Adrenal gland (tissue), 12 donors: Measurements from ENCODE around the gene ZBTB44. TPM values are rescaled to one million over a fixed set of nuclear protein-coding genes. Genes with fewer than 3 reads are reported as not detected.
"Not testable (repeated sequence)": the region's sequence is repeated elsewhere in the genome, so short reads cannot be mapped to it uniquely, and the experiment has no call there.

ENCODE experiments used
- DNase-seq, 7 donors: peaks; one replicate each; pipeline ENCODE4 v3.0.0-alpha.2; 2019 to 2020
- H3K27ac ChIP-seq, 5 donors: fragments of 200-600 bp; sonication (generic) in 4 of 5; 1 replicate in 3 of 5; 2 replicates in 2 of 5; pipeline versions ENCODE4 v1.5.1 to v1.8.0; 2016 to 2020; ENCODE audit warnings: mild to moderate bottlenecking in 1 of 5
- H3K27me3 ChIP-seq: fragments of 200-600 bp; 2 replicates; pipeline ENCODE4 v1.8.0; 2021
- H3K36me3 ChIP-seq, 2 donors: fragments of 200-600 bp; replicated peaks in 1 of 2; 1 replicate in 1 of 2; 2 replicates in 1 of 2; pipeline versions ENCODE4 v1.5.1 to v1.8.0; 2018 to 2022
- H3K4me1 ChIP-seq, 2 donors: fragments of 200-600 bp; replicated peaks in 1 of 2; 1 replicate in 1 of 2; 2 replicates in 1 of 2; pipeline versions ENCODE4 v1.5.1 to v1.8.0; 2018 to 2021
- H3K4me3 ChIP-seq, 4 donors: fragments of 200-600 bp; sonication (generic) in 3 of 4; one replicate each; pipeline ENCODE4 v1.5.1; 2016 to 2018
- H3K9me3 ChIP-seq, 3 donors: fragments of 200-600 bp; sonication (generic) in 1 of 3; replicated peaks in 1 of 3; 1 replicate in 2 of 3; 2 replicates in 1 of 3; pipeline versions ENCODE4 v1.5.1 to v1.8.0; 2016 to 2021
- POLR2A ChIP-seq, 2 donors: fragments of 450-650 bp; IDR thresholded peaks; one replicate each; pipeline ENCODE4 v1.6.1; 2017; ENCODE audit warnings: antibody characterized with exemption in 2 of 2, mild to moderate bottlenecking in 2 of 2, moderate library complexity in 1 of 2
- WGBS, 4 donors: extraction: QIAGEN DNeasy Blood & Tissue Kit in 2 of 4; methylation state at CpG; one replicate each; pipeline versions ENCODE4 v1.1.5 to v1.1.7; 2013 to 2017; 5-methylcytosine and 5-hydroxymethylcytosine counted together
- intact Hi-C, 2 donors: fragments of 100-400 bp; cut with DNase I; formaldehyde crosslinking; loops; one replicate each; pipeline versions ENCODE4 v1.14.1 to v1.15.0; 2022 to 2023
- polyA plus RNA-seq, 3 donors: library from polyadenylated mRNA; stranded (reverse); fragments of 200-250 nt in 2 of 3; fragments of 350-450 nt in 1 of 3; fragmentation: Illumina TruSeq in 1 of 3; extraction: RNeasy Lipid Tissue Mini Kit (QIAGEN cat#74804) in 1 of 3; gene quantifications; one replicate each; pipeline ENCODE4 v1.2.3, GENCODE V29; 2013 to 2014
- total RNA-seq, 9 donors: library from RNA; depleted of rRNA in 4 of 9; stranded (reverse); fragments of >200 nt in 4 of 9; fragments of 120-200 nt in 1 of 9; fragmentation: NEBNext Ultra II Directional in 1 of 9; extraction: Animal tissue kit (Norgen Biotek cat#: 25700) in 1 of 9; gene quantifications; one replicate each; pipeline versions ENCODE4 v1.1.0 to v1.2.4, GENCODE V29; 2013 to 2023
- TF ChIP-seq, protein P1 (sequence below), 6 experiments: fragments of 450-650 bp in 4 of 6; fragments of 200-600 bp in 2 of 6; sonication (generic) in 1 of 6; IDR thresholded peaks; 1 replicate in 5 of 6; 2 replicates in 1 of 6; pipeline versions ENCODE4 v1.5.1 to v1.8.0; 2016 to 2021; ENCODE audit warnings: antibody characterized with exemption in 6 of 6, mild to moderate bottlenecking in 2 of 6, moderate library complexity in 1 of 6
- donor health status: healthy with polysubstance abuse.
- donor health status: Bipolar disorder and iron deficiency.
- donor health status: DM: yes; HTN: yes; CAD: no.
- donor health status: DM: no; HTN: no; CAD: no.
- donor health status: DM: no; HTN: no; CAD: no.
- donor health status: DM: yes; HTN: yes; CAD: no.

ZBTB44 gene
- total and polyA plus RNA-seq, 12 donors = 10.1 to 94.3 (median 39.6) TPM

DNA sequence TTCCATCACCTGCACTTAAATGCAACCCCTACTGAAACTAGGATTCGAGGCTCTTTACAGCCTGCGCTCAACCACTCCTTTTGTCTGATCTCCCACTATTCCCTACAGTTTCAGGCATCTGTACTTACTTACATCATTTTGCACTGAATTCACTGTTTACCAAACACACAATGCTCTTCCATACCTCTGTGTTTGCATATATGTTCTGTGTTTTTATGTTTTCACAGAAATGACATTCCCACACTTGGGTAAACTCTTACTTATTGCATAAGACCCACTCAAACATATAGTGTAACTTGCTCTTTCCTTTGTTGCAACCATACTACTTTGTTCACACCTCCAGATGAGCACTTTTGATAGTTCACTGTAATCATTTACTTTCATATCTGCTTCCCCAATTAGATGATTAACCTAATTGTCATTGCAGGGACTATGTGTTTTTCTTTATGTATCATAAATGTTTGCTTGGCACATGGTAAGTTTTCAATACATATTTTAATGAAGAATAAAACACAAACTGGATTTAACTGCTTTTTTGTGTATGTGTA is 54.6 kb downstream of the ZBTB44 start:
- Histone ChIP-seq H3K27me3 (no peaks in the 10 kb centered on the region), H3K36me3 (no peaks in the 10 kb centered on the region), H3K4me1 (no peaks in the 10 kb centered on the region), H3K27ac (no peak overlapping the region), H3K4me3 (no peak overlapping the region), H3K9me3 (no peaks in the 10 kb centered on the region)
- intact Hi-C loops = no loop called here
- no peak for DNase-seq
- WGBS, 4 donors = 94 to 97% (median 96%) methylated on average over 2 of the region's 2 CpGs
- no peak for TF ChIP-seq POLR2A (IDR thresholded peaks at IDR 0.05)
- TF ChIP-seq, protein P1, sequence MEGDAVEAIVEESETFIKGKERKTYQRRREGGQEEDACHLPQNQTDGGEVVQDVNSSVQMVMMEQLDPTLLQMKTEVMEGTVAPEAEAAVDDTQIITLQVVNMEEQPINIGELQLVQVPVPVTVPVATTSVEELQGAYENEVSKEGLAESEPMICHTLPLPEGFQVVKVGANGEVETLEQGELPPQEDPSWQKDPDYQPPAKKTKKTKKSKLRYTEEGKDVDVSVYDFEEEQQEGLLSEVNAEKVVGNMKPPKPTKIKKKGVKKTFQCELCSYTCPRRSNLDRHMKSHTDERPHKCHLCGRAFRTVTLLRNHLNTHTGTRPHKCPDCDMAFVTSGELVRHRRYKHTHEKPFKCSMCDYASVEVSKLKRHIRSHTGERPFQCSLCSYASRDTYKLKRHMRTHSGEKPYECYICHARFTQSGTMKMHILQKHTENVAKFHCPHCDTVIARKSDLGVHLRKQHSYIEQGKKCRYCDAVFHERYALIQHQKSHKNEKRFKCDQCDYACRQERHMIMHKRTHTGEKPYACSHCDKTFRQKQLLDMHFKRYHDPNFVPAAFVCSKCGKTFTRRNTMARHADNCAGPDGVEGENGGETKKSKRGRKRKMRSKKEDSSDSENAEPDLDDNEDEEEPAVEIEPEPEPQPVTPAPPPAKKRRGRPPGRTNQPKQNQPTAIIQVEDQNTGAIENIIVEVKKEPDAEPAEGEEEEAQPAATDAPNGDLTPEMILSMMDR (IDR thresholded peaks at IDR 0.05) = no peak

DNA sequence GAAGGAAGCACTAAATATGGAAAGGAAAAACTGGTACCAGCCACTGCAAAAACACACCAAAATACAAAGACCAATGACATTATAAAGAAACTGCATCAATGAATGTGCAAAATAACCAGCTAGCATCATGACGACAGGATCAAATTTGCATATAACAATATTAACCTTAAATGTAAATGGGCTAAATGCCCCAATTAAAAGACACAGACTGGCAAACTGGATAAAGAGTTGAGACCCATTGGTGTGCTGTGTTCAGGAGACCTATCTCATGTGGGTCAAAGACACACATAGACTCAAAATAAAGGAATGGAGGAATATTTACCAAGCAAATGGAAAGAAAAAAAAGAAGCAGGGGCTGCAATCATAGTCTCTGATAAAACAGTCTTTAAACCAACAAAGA is 63.0 kb downstream of the ZBTB44 start:
- H3K27ac ChIP-seq, H3K4me1 ChIP-seq, DNase-seq, H3K36me3 ChIP-seq, H3K9me3 ChIP-seq, intact Hi-C loops, H3K4me3 ChIP-seq, H3K27me3 ChIP-seq: not testable (repeated sequence)
- 89 to 95% (median 93%) methylated on average over 1 of the region's 1 CpG for WGBS, 4 donors

DNA sequence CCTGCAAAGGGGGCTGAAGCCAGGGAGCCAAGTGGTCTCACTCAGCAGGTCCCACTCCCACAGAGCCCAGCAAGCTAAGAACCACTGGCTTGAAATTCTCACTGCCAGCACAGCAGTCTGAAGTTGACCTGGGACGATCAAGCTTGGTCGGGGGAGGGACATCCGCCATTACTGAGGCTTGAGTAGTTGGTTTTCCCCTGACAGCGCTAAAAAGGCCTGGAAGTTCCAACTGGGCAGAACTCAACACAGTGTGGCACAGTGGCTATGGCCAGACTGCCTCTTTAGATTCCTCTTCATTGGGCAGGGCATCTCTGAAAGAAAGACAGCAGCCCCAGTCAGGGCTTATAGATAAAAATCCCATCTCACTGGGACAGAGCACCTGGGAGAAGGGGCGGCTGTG is 64.8 kb downstream of the ZBTB44 start:
- not testable (repeated sequence) for H3K27ac ChIP-seq

DNA sequence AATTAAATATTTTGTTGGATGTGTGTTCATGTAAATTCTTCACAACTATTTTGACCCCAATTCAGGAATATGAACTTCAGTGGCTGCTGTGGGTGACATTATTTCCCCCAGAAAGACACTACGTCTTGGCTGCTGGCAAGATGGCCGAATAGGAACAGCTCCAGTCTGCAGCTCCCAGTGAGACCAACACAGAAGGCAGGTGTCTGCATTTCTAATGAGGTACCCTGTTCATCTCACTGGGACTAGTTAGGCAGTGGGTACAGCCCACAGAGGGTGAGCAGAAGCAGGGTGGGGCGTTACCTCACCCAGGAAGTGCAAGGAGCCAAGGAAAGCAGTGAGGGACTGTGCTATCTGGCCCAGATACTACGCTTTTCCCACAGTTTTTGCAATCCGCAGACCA is 65.3 kb downstream of the ZBTB44 start:
- intact Hi-C loops = no loop called here
- Histone ChIP-seq H3K27me3 (no peaks in the 10 kb centered on the region), H3K36me3 (no peaks in the 10 kb centered on the region), H3K4me3 (no peak overlapping the region), H3K9me3 (no peaks in the 10 kb centered on the region), H3K27ac (no peak overlapping the region), H3K4me1 (peaks cover 9 to 24% of the 10 kb centered on the region in 2 donors)
- 94 to 98% (median 96%) methylated on average over 5 of the region's 5 CpGs for WGBS, 4 donors
- no peak for DNase-seq
- TF ChIP-seq, protein P1 (IDR thresholded peaks at IDR 0.05) = no peak
- no peak for TF ChIP-seq POLR2A (IDR thresholded peaks at IDR 0.05)

More for the DNA sequence above, 64.8 kb downstream of the ZBTB44 start:
- WGBS, 4 donors = 88 to 98% (median 95%) methylated on average over 2 to 5 of the region's 5 CpGs
- H3K27me3 ChIP-seq, H3K36me3 ChIP-seq, H3K9me3 ChIP-seq, intact Hi-C loops, H3K4me3 ChIP-seq, DNase-seq: not testable (repeated sequence)
- H3K4me1 ChIP-seq = peaks cover 9 to 24% of the 10 kb centered on the region in 2 donors

DNA sequence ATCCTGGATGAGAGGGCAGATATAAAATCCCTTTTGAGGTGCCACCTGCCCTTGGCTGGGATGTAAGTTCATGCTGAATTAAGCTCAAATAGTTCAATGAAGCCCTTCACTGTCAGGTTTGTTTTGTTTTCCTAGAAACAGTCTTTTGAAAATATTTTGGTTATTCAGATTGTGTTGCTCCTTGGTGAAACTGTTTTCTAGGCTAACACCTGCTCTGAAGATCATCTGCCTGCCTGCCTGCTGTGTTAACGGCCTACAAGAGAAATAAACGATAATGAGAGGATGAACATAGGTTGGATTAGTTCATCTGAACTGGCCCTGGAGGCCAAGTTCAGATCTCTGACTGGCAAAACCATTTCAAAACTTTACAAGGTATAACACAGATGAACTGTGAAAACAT is 67.4 kb downstream of the ZBTB44 start:
- H3K36me3 ChIP-seq = no peaks in the 10 kb centered on the region
- no peak overlapping the region for H3K27ac ChIP-seq
- peaks cover 9 to 32% of the 10 kb centered on the region in 2 donors for H3K4me1 ChIP-seq
- no peaks in the 10 kb centered on the region for H3K9me3 ChIP-seq
- no peak for TF ChIP-seq POLR2A (IDR thresholded peaks at IDR 0.05)
- TF ChIP-seq, protein P1 (IDR thresholded peaks at IDR 0.05) = no peak
- DNase-seq = no peak
- intact Hi-C loops = no loop called here
- H3K27me3 ChIP-seq = no peaks in the 10 kb centered on the region
- H3K4me3 ChIP-seq = no peak overlapping the region
- 74 to 94% (median 88%) methylated on average over 2 of the region's 2 CpGs for WGBS, 4 donors
